Astrocyte of the spinal cord (primary cell): ENCODE results near the gene PLA2G4B.

Experiments
- DNase-seq: peaks from one replicate; pipeline ENCODE4 v3.0.0; 2011; ENCODE audit warnings: low read depth, low spot score
- H3K4me3 ChIP-seq: 2 replicates; pipeline ENCODE4 v1.5.1; 2011; ENCODE audit warnings: low read depth, mild to moderate bottlenecking, low read length, moderate library complexity
- CTCF ChIP-seq: IDR thresholded peaks from 2 replicates; pipeline ENCODE4 v1.5.1; 2012; ENCODE audit warnings: low read depth, mild to moderate bottlenecking, low read length, inconsistent platforms
- in situ Hi-C: cut with HindIII; loops from 2 replicates; pipeline ENCODE4 v1.10.0; 2017; ENCODE audit warnings: low sequenced_read_pairs

The PLA2G4B gene

GRCh38 chr15:41832208-41832607 is 6.4 kb upstream of the PLA2G4B start:
- no peak for DNase-seq
- H3K4me3 ChIP-seq: no peak overlapping the region
- no peak for TF ChIP-seq CTCF
- in situ Hi-C loops: no loop called here

- DNase-seq: no peak
- no peak overlapping the region for H3K4me3 ChIP-seq
- in situ Hi-C loops: no loop called here
- no peak for TF ChIP-seq CTCF
These were observed 5.8 kb upstream of the PLA2G4B start for GRCh38 chr15:41832875-41833274.

- no peak for TF ChIP-seq CTCF
- DNase-seq: no peak
- no peak overlapping the region for H3K4me3 ChIP-seq
- in situ Hi-C loops: no loop called here
These were observed 4.6 kb upstream of the PLA2G4B start for GRCh38 chr15:41834096-41834495.

- in situ Hi-C loops: no loop called here
- no peak for DNase-seq
- no peak for TF ChIP-seq CTCF
- H3K4me3 ChIP-seq: no peak overlapping the region
These were observed 2.6 kb upstream of the PLA2G4B start for GRCh38 chr15:41836073-41836472.

- in situ Hi-C loops: no loop called here
- DNase-seq: no peak
- no peak overlapping the region for H3K4me3 ChIP-seq
- no peak for TF ChIP-seq CTCF
These were observed 1.8 kb upstream of the PLA2G4B start for GRCh38 chr15:41836713-41837454.

GRCh38 chr15:41839781-41840491 is 1.3 kb downstream of the PLA2G4B start:
- DNase-seq: no peak
- no peak for TF ChIP-seq CTCF
- in situ Hi-C loops: no loop called here
- no peak overlapping the region for H3K4me3 ChIP-seq
